ENCODE data around the gene SPO11. TPM values are rescaled to one million over a fixed set of nuclear protein-coding genes. Genes with fewer than 3 reads are reported as not detected.

Gene SPO11
- total RNA-seq, 4 donors from 2014 or later: not detected

DNA sequence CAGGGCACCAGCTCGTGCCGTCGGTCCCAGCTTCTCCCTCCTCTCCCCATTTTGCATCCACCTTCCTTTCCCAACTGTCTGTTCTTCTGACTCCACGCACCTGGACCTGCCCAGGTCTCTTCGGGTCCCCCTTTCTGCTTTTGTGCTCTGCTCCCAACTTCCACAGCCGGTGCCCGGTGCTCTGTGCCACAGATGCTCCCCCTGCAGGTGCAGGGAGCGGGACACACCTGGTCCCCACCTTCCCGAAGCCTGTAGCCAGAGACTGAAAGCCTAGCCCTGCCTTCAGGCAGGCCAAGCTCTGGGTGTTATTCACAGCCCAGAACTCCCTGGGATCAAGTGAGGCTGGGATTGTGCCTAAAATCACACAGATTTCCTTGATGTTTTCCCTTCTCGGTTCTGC is 38.6 kb upstream of the SPO11 start:
- TF ChIP-seq POLR2A (IDR thresholded peaks at IDR 0.05): no peak
- TF ChIP-seq, protein P1, sequence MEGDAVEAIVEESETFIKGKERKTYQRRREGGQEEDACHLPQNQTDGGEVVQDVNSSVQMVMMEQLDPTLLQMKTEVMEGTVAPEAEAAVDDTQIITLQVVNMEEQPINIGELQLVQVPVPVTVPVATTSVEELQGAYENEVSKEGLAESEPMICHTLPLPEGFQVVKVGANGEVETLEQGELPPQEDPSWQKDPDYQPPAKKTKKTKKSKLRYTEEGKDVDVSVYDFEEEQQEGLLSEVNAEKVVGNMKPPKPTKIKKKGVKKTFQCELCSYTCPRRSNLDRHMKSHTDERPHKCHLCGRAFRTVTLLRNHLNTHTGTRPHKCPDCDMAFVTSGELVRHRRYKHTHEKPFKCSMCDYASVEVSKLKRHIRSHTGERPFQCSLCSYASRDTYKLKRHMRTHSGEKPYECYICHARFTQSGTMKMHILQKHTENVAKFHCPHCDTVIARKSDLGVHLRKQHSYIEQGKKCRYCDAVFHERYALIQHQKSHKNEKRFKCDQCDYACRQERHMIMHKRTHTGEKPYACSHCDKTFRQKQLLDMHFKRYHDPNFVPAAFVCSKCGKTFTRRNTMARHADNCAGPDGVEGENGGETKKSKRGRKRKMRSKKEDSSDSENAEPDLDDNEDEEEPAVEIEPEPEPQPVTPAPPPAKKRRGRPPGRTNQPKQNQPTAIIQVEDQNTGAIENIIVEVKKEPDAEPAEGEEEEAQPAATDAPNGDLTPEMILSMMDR (IDR thresholded peaks at IDR 0.05): no peak
- H3K27me3 ChIP-seq: no peaks in the 10 kb centered on the region
- no peaks in the 10 kb centered on the region for H3K36me3 ChIP-seq
- peaks cover 0 to 5% of the 10 kb centered on the region in 2 donors for H3K4me1 ChIP-seq
- intact Hi-C loops (cut with DNase I; ENCODE audit: low total_unique reads): no loop called here
- no peak overlapping the region for H3K27ac ChIP-seq
- no peak for DNase-seq
- no peaks in the 10 kb centered on the region for H3K9me3 ChIP-seq
- H3K4me3 ChIP-seq: no peak overlapping the region

DNA sequence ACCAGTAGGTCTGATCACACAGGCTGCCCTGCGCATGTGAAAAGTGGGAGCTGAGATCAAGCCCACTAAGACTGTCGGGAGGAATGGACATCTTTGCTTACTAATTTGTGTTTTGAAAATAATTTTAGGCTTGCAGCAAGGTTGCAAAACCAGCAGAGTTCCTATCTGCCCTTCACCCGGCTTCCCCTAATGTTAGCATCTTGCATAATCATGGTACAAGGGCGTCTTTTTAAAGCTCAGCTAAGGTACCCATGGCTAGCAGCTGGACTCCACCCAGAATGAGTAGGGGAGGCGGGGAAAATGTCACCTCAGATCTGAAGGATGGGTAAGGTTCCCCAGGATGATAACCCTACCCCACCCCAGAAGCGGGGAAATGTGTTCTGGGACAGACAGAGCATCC is 37.9 kb upstream of the SPO11 start:
- Histone ChIP-seq H3K27ac (no peak overlapping the region), H3K27me3 (no peaks in the 10 kb centered on the region), H3K9me3 (no peaks in the 10 kb centered on the region), H3K4me3 (no peak overlapping the region), H3K36me3 (no peaks in the 10 kb centered on the region), H3K4me1 (peaks cover 0 to 5% of the 10 kb centered on the region in 2 donors)
- DNase-seq: no peak
- TF ChIP-seq POLR2A (IDR thresholded peaks at IDR 0.05): no peak
- TF ChIP-seq, protein P1 (IDR thresholded peaks at IDR 0.05): no peak
- intact Hi-C loops (cut with DNase I; ENCODE audit: low total_unique reads): no loop called here

DNA sequence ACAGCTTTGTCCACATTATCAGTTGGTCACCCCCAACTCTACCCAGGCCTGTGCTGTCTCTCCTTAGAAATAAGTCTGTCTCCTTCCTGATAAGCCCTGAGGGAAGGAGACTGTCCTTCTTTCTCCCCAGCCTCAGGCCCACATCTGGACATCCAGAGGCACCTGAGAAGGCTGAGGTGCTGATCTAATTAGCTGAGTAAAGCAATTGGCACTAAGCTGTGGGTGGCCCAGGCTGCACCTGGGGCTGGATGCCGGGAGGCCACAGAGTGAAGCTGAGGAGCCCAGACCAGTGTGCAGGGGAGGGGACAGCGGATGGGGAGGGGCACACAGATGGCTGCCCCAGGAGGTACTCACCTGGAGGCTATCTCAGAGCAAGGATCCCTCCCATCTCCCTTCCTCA is 37.0 kb upstream of the SPO11 start:
- H3K27me3 ChIP-seq: no peaks in the 10 kb centered on the region
- intact Hi-C loops (cut with DNase I; ENCODE audit: low total_unique reads): no loop called here
- no peaks in the 10 kb centered on the region for H3K9me3 ChIP-seq
- TF ChIP-seq, protein P1 (IDR thresholded peaks at IDR 0.05): no peak
- TF ChIP-seq POLR2A (IDR thresholded peaks at IDR 0.05): no peak
- H3K4me3 ChIP-seq: no peak overlapping the region
- no peak for DNase-seq
- peaks cover 0 to 5% of the 10 kb centered on the region in 2 donors for H3K4me1 ChIP-seq
- H3K36me3 ChIP-seq: no peaks in the 10 kb centered on the region
- H3K27ac ChIP-seq: no peak overlapping the region

DNA sequence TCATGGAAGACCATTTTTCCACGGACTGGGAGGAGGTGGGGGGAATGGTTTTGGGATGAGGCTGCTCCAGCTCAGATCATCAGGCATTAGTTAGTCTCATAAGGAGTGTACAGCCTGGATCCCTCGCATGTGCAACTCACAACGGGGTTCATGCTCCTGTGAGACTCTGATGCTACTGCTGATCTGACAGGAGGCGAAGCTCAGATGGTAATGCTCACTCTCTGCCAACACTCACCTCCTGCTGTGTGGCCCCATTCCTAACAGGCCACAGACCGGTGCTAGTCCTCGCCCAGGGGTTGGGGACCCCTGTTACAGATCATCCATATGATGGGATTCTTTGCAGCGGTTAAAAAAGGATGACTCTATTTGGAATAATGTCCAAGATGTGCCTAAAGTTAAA is 35.6 kb upstream of the SPO11 start:
- H3K27me3 ChIP-seq: no peaks in the 10 kb centered on the region
- no peak overlapping the region for H3K4me3 ChIP-seq
- H3K36me3 ChIP-seq: no peaks in the 10 kb centered on the region
- no peaks in the 10 kb centered on the region for H3K4me1 ChIP-seq
- DNase-seq: no peak
- H3K9me3 ChIP-seq: no peaks in the 10 kb centered on the region
- intact Hi-C loops (cut with DNase I; ENCODE audit: low total_unique reads): no loop called here
- no peak overlapping the region for H3K27ac ChIP-seq
- TF ChIP-seq, protein P1 (IDR thresholded peaks at IDR 0.05): no peak
- no peak for TF ChIP-seq POLR2A (IDR thresholded peaks at IDR 0.05)

DNA sequence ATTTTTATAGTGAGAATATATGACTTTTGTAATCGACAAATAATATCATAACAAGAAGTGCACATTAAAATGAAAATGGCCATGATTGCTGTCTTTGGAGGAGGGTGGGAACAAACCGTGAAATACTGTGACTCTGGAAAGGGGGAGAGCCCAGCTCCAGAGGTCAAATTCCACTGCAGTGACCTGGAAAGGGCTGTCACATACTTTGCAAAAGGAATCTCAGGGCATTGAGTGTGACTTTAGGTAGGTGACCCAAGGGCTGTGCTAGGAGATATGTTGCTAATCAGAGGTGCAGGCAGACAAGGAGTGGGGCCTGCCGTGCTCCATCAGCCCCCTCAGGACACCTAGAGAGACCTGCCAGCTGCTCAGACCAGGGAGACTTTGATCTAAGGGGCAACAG is 35.1 kb upstream of the SPO11 start:
- no peaks in the 10 kb centered on the region for H3K9me3 ChIP-seq
- no peak overlapping the region for H3K27ac ChIP-seq
- no peaks in the 10 kb centered on the region for H3K27me3 ChIP-seq

More for the DNA sequence above, 35.1 kb upstream of the SPO11 start:
- Histone ChIP-seq H3K4me3 (no peak overlapping the region), H3K4me1 (no peaks in the 10 kb centered on the region), H3K36me3 (no peaks in the 10 kb centered on the region)
- intact Hi-C loops (cut with DNase I; ENCODE audit: low total_unique reads): no loop called here
- no peak for DNase-seq
- TF ChIP-seq, protein P1 (IDR thresholded peaks at IDR 0.05): no peak
- no peak for TF ChIP-seq POLR2A (IDR thresholded peaks at IDR 0.05)
